HG03025 (cell line): ENCODE data around the gene SHISAL1.
"Not testable (repeated sequence)": the region's sequence is repeated elsewhere in the genome, so short reads cannot be mapped to it uniquely, and the experiment has no call there.

Experiments used
- ATAC-seq: cut with Tn5 transposase; IDR thresholded peaks from one replicate; pipeline ENCODE4 v1.9.1; 2021; ENCODE audit warnings: mild to moderate bottlenecking, moderate library complexity; ENCODE audit not compliant: unreplicated experiment, low FRiP score

SHISAL1 gene

DNA sequence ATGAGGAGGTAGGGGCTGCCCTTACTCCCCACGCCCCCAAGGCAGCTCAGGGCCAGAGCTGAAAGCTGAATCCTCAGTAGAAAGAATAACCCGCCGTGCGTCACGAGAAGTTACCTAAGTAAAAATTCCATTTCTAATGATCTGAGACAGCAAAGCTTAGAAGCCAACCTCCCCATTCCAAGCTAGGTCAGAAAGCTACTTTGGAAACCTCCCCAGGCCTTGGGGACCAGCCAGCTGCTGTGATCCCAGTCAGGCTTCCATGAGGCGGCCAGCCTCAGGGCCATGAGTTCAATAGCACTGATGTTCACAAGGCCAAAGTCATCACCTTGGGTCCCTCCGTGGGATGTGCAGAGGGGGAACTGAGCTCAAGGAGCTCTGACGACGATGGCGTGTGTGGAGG is 6.9 kb downstream of the SHISAL1 start:
- no peak for ATAC-seq

DNA sequence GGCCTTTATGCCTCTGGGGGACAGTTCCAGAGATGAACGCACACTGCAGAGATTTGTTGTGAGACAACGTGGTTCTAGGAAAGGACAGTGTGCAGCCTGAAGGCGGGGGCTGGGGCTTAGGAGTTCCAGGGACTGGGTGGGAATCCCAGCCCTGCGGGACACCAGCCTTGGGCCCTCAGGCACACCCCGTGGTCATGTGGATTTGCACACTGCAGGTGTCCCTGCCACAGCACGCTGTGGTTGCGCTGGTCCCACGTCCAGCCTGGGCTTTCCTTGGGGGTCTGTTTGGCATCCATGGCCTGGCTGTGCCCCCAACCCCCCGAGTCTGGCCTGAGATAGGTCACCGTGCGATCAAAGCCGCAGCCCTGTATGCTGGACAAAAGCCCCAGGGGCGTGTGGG is 7.3 kb downstream of the SHISAL1 start:
- no peak for ATAC-seq

DNA sequence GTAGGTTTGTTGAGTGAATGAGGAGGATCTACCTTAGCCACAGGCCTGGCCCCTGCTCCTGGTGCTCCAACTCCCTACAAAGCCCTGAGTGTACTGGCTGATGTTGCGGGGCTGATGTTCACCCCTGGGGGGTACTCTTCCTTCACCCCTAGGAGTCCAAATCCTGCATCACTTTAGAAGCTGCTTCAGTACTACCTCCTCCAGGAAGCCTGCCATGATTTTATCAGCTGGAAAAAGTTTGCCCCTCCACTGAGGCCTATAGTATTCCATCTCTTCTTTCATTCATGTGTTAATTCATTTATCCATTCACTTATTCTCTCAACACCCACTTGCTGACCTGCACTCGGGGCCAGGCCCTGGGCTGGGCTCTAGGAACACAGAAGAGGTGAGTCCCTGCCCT is 7.8 kb downstream of the SHISAL1 start:
- no peak for ATAC-seq

DNA sequence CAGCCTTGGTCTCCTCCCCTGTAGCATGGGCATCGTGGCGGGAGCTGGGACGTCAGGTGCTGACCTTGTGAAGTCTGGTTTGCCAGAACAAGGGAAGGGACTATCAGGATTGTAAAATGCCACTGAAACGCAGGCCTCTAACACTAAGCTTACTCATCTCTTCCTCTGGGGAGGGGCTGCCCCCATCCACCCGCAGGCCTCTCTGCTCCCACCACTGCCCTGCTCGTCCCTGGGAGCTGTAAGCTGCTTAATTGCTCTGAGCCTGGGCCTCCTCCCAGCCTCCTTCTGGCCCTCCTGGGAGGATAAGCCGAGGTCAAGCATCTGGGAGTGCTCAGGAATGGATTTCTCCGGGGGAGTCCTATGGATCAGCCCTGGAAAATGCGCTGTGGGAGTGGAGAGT is 8.4 kb downstream of the SHISAL1 start:
- no peak for ATAC-seq

DNA sequence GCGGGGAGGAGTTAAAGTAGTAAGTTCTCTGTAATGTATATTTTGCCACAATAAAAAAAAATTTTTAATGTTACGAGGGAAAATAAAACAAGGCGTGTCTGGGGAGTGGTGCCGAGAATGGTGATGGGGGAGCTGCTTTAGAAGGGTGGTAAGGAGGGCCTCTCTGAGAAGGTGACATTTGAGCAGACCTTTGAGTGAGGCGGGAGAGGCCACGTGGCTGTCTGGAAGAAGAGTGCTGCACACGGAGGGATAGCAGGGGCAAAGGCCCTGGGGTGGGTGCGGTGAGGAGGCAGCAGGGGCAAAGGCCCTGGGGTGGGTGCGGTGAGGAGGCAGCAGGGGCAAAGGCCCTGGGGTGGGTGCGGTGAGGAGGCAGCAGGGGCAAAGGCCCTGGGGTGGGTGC is 10.4 kb downstream of the SHISAL1 start:
- not testable (repeated sequence) for ATAC-seq

DNA sequence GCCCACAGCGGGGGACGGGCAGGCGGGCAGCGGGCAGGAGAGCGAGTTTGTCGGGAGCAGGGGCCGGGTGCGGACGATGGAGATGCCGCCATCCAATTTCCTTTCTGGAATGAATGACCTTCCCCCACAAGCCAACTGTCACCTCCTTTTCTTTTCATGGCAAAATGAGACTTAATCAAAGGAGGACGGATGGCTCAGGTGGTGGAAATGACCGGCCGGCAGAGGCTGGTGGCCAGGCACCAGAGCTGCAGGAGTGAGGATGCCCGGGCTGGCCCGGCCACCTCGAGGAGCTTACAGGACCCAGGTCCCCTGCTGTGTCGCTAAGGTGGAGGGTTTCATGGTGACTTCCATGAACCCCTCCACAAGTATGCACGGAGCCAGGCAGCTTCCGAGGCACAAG is 11.7 kb downstream of the SHISAL1 start:
- no peak for ATAC-seq

DNA sequence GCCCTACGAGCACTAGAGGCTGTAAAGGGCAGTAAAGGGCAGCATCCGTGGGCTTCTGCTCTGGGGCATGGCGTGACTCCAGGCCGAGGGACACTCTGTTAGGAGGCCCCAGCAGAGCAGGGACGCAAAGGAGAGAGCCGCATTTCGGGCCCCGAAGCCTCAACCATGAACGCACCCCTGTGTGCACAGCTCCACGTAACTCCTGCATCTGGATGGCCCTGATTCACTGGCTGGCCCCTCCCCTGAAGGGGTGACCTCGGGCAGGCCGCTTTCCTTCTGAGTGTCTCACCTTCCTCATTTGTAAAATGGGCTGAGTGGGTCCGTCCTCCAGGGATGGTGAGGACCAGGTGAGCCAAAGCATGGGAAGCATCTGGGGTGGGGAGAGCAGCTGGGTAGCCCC is 13.6 kb downstream of the SHISAL1 start:
- ATAC-seq: no peak

DNA sequence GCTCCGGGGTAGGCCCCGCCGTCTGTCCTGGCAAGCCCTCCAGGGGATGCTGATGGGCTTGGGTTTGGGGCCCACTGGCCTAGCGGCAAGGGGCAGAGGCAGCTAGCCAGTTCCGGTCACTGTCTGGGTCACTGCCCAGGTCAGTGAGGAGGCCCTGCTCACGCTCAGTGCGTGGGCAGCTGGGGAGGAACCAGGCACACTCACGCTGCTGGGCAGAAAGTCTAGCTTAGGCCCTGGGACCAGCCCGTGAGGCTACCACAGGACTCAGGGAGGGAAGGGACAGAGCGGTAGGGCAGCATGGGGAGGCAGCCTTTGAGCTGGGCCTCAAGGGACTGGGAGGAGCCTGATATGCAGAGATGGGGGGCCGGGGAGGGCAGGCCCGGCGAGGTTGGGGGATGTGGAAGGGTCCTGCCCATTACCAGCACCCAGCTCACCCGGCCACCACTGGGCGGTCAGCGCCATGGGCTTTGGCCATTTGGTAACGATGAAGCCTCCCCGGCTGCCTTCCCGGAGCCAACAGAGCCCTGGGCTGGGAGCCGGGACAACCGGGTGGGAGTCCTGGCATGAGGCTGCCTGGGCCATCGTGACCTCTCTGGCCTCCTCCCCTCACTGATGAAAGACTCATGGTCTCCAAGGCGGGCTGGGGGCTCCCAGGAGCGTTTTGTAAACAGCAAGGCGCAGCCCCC is 14.2 kb downstream of the SHISAL1 start:
- ATAC-seq: no peak

DNA sequence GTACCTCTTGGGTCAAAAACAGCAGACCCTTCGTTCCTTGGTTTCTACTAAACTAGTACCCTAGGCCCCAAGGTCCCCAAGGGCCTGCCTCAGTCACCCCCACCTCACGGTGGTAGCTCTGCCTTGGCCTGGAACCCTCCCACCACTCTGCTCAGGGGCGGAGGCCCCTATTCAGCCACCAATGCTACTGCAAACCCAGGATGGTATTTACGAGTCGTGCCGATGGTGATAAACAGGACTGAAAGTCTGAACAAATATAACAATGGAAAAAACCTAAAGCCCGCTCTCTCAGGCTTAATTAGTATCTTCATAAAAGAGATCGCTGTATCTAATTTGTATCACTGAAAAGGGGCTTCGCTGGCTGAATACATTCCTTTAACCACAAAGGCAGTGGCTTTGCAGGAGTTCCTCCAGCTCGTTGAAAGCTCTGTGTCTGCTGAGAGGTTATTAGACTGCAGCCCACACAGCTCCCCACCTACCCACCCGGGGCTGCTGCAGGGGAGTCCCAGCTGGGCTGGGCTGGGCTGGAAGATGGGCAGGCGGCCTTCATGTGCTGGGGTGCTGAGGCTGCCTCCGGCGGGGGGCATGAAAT is 15.2 kb downstream of the SHISAL1 start:
- ATAC-seq: no peak

DNA sequence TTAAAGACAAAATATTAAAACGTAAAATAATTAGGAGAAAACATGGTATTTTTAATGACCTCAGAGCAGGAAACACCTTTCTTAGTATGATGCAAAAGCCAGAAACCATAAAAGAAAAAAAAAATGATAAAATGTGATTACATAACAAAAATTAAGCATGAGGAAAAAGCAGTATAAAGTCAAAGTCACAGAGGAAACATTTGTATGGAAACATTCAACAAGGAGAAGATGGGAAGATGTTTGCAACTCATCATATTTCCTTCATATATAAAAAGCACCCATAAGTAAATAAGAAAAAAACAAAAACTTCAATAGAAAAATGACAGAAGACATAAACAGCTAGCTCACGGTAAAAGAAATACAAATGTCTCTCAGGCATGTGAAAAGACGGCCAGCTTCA is 17.3 kb downstream of the SHISAL1 start:
- ATAC-seq: no peak

DNA sequence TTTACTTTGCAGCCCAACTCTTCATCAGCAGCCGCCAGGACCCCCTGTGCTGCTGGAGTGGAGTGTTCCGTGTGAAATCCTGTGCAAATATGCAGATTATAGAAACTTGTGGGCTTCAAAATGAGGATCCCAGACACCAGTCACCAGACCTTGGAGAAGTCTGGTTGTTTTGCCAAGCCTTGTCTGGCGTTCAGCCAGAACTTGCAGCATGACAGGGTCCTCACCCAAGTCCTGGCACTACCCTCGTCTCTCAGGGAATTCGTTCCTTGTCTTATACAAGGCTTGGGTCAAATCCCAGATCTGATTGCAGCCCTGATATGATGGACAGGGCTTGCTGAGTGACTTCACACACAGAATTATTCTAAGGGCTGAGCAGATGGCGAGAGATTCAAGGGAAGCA is 18.9 kb downstream of the SHISAL1 start:
- no peak for ATAC-seq

DNA sequence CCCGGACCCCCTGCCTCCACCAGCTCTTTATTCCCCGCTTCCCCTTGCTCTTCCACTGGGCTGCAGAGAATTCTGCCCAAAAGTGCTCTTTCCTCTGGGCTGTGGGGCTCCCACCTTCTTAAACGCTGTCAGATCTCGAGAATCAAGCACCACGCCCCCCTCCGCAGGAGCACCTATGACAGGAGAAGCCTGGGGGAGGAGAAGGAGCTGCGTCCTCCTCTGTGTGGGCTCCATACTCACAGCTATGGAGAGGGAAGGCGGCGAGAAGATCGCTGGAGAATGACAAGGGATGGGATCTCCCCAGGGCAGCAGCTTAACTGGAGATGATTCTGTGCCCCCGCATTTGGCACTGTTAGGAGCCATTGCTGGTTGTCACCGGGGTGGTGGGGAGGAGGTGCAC is 19.7 kb downstream of the SHISAL1 start:
- ATAC-seq: no peak

DNA sequence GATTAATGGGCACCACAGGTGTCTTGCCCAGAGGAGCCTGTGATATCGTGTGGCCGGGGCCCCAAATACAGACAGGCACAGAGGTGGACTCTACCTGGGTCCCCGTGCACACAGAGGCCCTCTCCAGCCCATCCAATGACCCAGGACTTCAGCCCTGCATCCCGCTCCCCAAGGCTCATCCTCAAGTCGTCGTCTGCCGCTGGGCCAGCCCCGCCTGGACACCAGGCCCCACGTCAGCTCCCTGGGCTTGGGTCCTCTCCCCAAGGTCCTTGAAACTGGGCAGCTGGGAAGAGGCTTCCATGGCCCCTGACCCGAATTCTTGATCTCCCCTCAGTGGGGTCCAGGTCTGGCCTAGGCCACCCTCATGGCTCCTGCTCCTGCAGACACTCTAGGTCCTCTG is 20.2 kb downstream of the SHISAL1 start:
- ATAC-seq: no peak

DNA sequence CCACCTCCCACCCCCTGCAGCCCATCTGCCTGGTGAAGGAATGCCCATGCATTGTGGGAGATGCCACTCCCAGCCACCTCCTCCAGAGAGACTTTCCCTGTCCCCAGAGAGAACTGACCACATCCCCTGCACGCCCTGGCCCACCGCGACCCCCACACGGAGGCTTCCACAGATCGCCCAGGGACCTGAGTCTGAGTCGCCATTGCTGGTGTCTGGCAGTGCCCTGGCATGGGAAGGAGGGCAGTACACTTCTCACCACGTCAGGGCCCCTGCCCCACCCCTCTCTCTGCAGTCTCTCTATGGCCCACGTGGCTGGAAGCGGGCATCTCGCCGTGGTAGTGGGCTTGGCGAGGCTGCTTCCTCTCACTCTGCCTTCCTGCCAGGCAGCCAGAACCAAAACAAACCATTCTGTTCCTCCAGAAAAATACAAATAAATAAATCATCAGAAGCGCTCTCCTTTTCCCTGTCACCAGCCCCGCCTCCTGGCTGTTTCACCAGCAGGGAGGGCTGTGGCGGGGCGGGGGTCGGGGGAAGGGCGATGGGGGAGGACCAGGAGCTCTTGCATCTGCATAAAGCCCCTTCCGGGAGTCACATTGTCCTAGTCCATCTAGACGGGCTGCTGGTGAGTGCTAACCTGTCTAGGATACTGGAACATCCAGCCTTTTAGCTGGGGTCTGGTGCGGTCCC is 20.9 kb downstream of the SHISAL1 start:
- no peak for ATAC-seq

DNA sequence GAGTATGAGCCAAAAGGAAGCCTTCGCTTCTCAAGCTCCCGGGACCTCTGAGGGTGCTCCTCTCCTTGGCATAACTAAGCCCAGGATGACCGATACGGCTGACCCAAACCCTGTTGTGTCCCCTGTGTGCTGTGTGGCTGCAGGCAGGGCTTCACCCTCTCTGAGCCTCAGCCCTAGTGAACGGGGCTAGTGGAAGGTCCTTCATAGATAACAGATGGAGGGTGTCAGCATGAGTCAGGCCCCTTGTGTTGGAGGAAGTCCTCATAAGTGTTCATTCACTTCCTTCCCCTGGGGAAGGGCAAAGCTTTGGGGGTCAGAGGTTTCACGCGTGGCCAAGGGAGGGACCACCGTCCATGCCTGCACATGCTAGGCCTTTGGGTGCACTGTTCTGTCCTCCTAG is 21.5 kb downstream of the SHISAL1 start:
- no peak for ATAC-seq

DNA sequence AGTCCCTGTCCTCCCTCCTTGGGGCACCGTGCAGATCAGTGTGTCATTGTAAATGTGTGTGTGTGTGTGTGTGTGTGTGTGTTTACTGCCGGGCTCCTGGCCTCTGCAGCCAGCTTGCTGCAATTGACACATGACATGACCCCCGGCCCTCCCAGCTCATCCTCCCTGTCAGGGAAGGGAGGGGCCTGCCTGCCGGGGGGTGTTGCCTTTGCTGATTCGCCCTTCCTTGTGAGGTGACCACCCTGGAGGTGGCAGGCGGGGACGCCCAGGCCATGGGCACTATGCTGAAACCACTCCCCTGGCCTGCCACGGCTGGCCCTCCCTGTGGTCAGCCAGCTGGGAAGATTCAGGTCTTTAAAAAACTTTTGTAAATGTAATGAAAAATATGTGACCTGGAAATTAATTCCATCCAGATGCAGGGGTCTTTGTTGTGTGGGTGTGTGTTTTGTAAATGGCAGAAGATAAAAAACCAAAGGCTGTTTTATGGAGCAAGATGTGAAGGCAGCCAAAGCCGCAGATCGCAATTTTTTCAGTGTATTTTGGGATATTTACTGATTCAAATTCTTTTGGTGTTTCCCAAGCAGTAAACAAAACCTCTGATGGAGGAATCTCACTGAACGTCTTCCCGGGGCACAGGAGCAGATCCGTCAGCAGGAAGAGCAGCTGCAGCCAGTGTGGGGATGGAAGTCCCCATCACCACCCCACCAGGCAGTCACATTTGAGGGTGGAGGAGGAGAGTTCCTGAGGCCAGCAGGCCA is 23.2 kb downstream of the SHISAL1 start:
- no peak for ATAC-seq

DNA sequence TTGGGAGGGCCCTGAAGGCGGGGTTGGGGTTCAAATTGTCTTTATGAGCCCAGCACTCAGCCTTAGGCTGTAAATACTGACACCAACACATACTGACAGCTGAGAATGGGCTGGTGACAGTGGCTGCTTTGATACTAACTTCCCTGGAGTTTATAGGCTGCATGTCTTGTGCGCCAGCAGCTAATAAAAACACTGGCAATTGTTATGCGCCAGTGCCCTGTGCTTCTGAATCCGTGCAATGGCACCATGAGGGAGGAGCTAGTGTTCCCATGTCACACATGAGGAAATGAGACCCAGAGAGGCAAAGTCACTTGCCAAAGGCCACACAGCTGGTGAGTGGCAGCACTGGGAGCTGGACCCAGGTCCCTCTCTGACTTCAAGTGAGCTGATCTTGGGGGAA is 23.8 kb downstream of the SHISAL1 start:
- ATAC-seq: no peak

DNA sequence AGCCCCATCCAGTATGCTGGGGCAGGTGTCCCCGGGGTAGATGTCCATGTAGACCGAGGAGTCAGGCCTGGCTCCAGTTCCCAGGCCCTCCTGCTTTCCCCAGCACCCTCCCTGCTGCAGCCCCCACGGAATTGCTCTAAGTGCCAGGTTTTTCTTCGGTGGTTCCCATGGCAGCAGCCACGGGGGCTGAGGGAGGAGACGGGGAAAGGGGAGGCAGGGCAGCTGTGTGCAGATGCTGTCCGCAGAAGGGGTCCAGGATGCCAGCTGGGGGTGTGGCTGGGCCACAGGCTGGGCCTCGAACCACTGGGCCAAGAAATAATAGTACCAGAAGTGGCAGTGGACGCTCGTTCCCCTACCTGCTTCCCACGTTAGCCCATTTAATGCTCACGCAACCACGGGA is 25.0 kb downstream of the SHISAL1 start:
- no peak for ATAC-seq

DNA sequence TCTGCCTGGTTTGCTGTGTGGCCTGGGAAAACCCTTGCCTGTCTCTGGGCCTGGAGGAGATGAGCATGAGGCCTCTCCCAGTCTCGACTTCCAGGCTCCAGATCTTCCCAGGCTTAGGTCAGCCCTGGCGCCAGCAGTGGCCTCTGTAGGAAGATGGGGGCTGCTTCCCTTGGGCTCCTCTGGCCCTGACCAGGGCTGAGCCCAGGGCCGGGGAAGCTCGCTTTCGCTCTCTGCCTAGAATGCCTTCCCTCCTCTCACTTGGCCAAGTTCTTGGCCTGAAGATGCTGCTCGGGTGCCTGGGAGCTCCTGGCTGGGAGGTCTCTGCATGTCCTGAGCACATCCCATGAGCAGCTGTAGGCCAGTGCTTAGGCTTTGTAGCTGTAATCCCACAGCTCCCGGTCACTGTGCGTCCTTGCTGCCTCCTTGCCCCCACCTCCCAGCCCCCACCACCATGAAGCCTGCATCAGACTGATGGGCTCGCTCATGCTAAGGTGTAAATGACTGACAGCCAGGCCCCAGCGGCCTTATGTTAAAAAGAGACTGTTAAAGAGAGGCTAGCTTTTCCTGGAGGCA is 25.5 kb downstream of the SHISAL1 start:
- no peak for ATAC-seq

DNA sequence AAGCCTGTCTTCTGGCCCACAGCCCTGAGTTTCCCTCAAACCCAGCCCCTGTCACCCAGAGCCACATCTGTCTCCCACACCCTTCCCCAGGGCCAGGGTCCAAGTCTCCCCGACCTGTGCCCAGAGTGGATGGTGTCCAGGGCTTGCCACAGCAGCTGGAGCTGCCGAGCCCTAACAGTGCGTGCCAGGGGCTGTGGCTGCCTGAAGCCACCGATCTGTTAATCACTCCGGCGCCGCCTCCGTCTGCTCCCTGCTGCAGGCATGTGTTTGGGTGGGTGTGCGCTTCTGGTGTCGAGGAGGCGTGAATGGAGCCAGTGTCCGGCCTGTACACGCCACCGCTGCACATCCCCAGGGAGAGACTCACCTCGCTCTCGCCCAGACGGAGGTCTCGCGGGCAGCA is 26.1 kb downstream of the SHISAL1 start:
- no peak for ATAC-seq

DNA sequence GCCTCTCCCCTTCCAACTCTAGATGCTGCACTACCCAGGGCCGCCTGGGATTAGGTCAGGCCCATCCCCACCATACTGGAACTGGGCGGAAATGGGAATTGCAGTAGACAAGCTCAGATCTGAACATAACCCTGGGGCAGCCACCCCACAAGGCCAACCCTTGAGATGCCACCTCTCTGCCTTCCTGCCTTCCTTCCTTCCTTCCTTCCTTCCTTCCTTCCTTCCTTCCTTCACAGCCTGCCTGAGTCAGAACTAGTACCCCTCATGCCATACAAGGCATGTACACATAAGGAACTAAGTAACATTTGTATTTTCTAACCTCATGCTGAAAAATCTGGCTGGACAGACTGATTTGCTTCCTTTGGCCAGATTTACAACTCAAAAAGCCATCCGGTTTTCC is 28.0 kb downstream of the SHISAL1 start:
- no peak for ATAC-seq
